IMR-90 (cell line): ENCODE results near the gene JCAD. TPM values are rescaled to one million over a fixed set of nuclear protein-coding genes. Genes with fewer than 3 reads are reported as not detected.
"Not testable (repeated sequence)": the region's sequence is repeated elsewhere in the genome, so short reads cannot be mapped to it uniquely, and the experiment has no call there.

Source experiments
- ATAC-seq: fragments of 200-7000 bp; cut with Tn5 transposase; 2 replicates; pipeline ENCODE4 v1.9.1; 2020; ENCODE audit warnings: low read depth, mild to moderate bottlenecking, moderate library complexity
- BruUV-seq: library from RNA; stranded (reverse); fragments of 400-500 nt; replicated peaks from 2 replicates; lab custom pipeline; 2021; lab: Mats Ljungman, UMichigan
- CTCF ChIA-PET: fragments of 300-600 bp; formaldehyde crosslinking; extraction: SDS; loops from one replicate; lab custom pipeline; 2021; ENCODE audit warnings: antibody characterized with exemption; lab: Yijun Ruan, JAX
- POLR2A ChIA-PET: fragments of 300-600 bp; sonication (Branson Sonifier 250); formaldehyde crosslinking; loops from one replicate; lab custom pipeline; 2022; ENCODE audit warnings: antibody characterized with exemption; ENCODE audit not compliant: unreplicated experiment; lab: Charles Lee
- DNase-seq: peaks from one replicate; pipeline ENCODE4 v3.0.0; 2013
- H2AFZ ChIP-seq: replicated peaks from 2 replicates; pipeline ENCODE3; 2013; ENCODE audit warnings: low read length, mild to moderate bottlenecking; ENCODE audit not compliant: poor library complexity
- H2AK5ac ChIP-seq: 2 replicates; pipeline ENCODE4 v1.6.1; 2013; ENCODE audit warnings: low read depth, low read length, inconsistent platforms
- H2AK9ac ChIP-seq: replicated peaks from 2 replicates; pipeline ENCODE3; 2013; ENCODE audit warnings: mild to moderate bottlenecking, low read depth, low read length, moderate library complexity; ENCODE audit not compliant: poor library complexity
- H2BK120ac ChIP-seq: 2 replicates; pipeline ENCODE4 v1.6.1; 2013; ENCODE audit warnings: low read depth, low read length, inconsistent platforms
- H2BK15ac ChIP-seq: 3 replicates; pipeline ENCODE4 v1.6.1; 2013; ENCODE audit warnings: low read depth, low read length, inconsistent platforms
- H2BK20ac ChIP-seq: 2 replicates; pipeline ENCODE4 v1.6.1; 2013; ENCODE audit warnings: low read depth, mild to moderate bottlenecking, inconsistent platforms, low read length, moderate library complexity
- H2BK5ac ChIP-seq: 2 replicates; pipeline ENCODE4 v1.6.1; 2013; ENCODE audit warnings: mild to moderate bottlenecking, low read depth, low read length, inconsistent platforms; ENCODE audit not compliant: poor library complexity, severe bottlenecking
- H3K14ac ChIP-seq: replicated peaks from 2 replicates; pipeline ENCODE4 v1.6.1; 2013; ENCODE audit warnings: low read depth, low read length, inconsistent platforms
- H3K18ac ChIP-seq: 2 replicates; pipeline ENCODE4 v1.6.1; 2013; ENCODE audit warnings: low read depth, low read length, control low read depth
- H3K23ac ChIP-seq: 2 replicates; pipeline ENCODE4 v1.6.1; 2013; ENCODE audit warnings: low read depth, low read length, inconsistent platforms
- H3K27ac ChIP-seq: 2 replicates; pipeline ENCODE4 v1.5.1; 2013; ENCODE audit warnings: mild to moderate bottlenecking, control low read depth, low read length; ENCODE audit not compliant: insufficient read depth
- H3K27me3 ChIP-seq: 2 replicates; pipeline ENCODE4 v1.6.1; 2013; ENCODE audit warnings: low read length; ENCODE audit not compliant: control insufficient read depth, insufficient read depth
- H3K36me3 ChIP-seq: 2 replicates; pipeline ENCODE4 v1.6.1; 2013; ENCODE audit warnings: low read length, mixed read lengths; ENCODE audit not compliant: control insufficient read depth, insufficient read depth
- H3K4ac ChIP-seq: 2 replicates; pipeline ENCODE4 v1.6.1; 2013; ENCODE audit warnings: low read depth, low read length, inconsistent platforms
- H3K4me1 ChIP-seq: 2 replicates; pipeline ENCODE4 v1.6.1; 2013; ENCODE audit warnings: low read length, mixed read lengths; ENCODE audit not compliant: control insufficient read depth, insufficient read depth
- H3K4me2 ChIP-seq: 2 replicates; pipeline ENCODE4 v1.6.1; 2013; ENCODE audit warnings: low read depth, mild to moderate bottlenecking, control low read depth, low read length, moderate library complexity
- H3K4me3 ChIP-seq: 2 replicates; pipeline ENCODE4 v1.5.1; 2013; ENCODE audit warnings: low read depth, mild to moderate bottlenecking, control low read depth, low read length, moderate library complexity; ENCODE audit not compliant: insufficient read depth
- H3K56ac ChIP-seq: 2 replicates; pipeline ENCODE4 v1.6.1; 2013; ENCODE audit warnings: low read length, inconsistent platforms; ENCODE audit not compliant: insufficient read depth; ENCODE audit errors: extremely low read depth
- H3K79me1 ChIP-seq, 2 experiments: 2 replicates each; pipeline ENCODE4 v1.6.1; 2013; ENCODE audit warnings: low read length in 2 of 2, inconsistent platforms in 1 of 2, low read depth in 1 of 2
- H3K9ac ChIP-seq: 2 replicates; pipeline ENCODE4 v1.6.1; 2013; ENCODE audit warnings: low read depth, low read length, control low read depth
- H3K9me1 ChIP-seq: 2 replicates; pipeline ENCODE4 v1.6.1; 2013; ENCODE audit warnings: low read length, inconsistent platforms; ENCODE audit not compliant: insufficient read depth
- H3K9me3 ChIP-seq: 2 replicates; pipeline ENCODE4 v1.6.1; 2013; ENCODE audit warnings: low read length; ENCODE audit not compliant: control insufficient read depth, insufficient read depth
- H4K20me1 ChIP-seq: 2 replicates; pipeline ENCODE4 v1.6.1; 2013; ENCODE audit warnings: low read length, inconsistent platforms; ENCODE audit not compliant: insufficient read depth
- H4K5ac ChIP-seq: 2 replicates; pipeline ENCODE4 v1.6.1; 2013; ENCODE audit warnings: mild to moderate bottlenecking, low read depth, low read length, control low read depth
- H4K8ac ChIP-seq, 2 experiments: 2 replicates each; pipeline ENCODE4 v1.6.1; 2013; ENCODE audit warnings: low read depth in 2 of 2, low read length in 2 of 2, control low read depth in 1 of 2, inconsistent platforms in 1 of 2
- H4K91ac ChIP-seq: 2 replicates; pipeline ENCODE4 v1.6.1; 2013; ENCODE audit warnings: low read depth, low read length, inconsistent platforms; ENCODE audit not compliant: insufficient read depth
- CEBPB ChIP-seq: IDR thresholded peaks from 2 replicates; pipeline ENCODE4 v1.6.1; 2012; ENCODE audit warnings: low read depth, low read length, improper control_type of control experiment
- MAFK ChIP-seq: IDR thresholded peaks from 2 replicates; pipeline ENCODE4 v1.6.1; 2012; ENCODE audit warnings: low read depth, low read length, improper control_type of control experiment
- WGBS, 2 experiments: methylation state at CpG; one replicate each; pipeline versions ENCODE4 v1.1.5 to v1.1.7; 2013; ENCODE audit warnings: missing lambda C conversion rate in 2 of 2; ENCODE audit not compliant: insufficient read length in 1 of 2; ENCODE audit errors: extremely low coverage in 2 of 2; 5-methylcytosine and 5-hydroxymethylcytosine counted together
- dilution Hi-C: fragments of 300-500 bp; cut with HindIII; formaldehyde crosslinking; loops from one replicate; pipeline ENCODE4 v1.14.3; 2018; ENCODE audit warnings: low sequenced_read_pairs; ENCODE audit not compliant: unreplicated experiment
- in situ Hi-C: fragments of 300-500 bp; cut with MboI; formaldehyde crosslinking; loops from 3 replicates; pipeline ENCODE4 v1.14.3; 2019; ENCODE audit warnings: low sequenced_read_pairs, inconsistent platforms, mixed read lengths
- intact Hi-C: fragments of 100-400 bp; cut with micrococcal nuclease; formaldehyde crosslinking; loops from 2 replicates; pipeline ENCODE4 v1.10.0; 2022
- polyA plus RNA-seq, 3 experiments: library from polyadenylated mRNA; depleted of rRNA; stranded (reverse); fragments of >200 nt; gene quantifications; 2 replicates each; pipeline ENCODE4 v1.2.3, GENCODE V29; 2012; ENCODE audit warnings: low replicate concordance in 1 of 3
- total RNA-seq: library from RNA; depleted of rRNA; stranded (reverse); fragments of >200 nt; gene quantifications from 2 replicates; pipeline ENCODE4 v1.2.3, GENCODE V29; 2012

The JCAD gene
- total and polyA plus RNA-seq, 2 of the 4 experiments (the other 2 are of a cell fraction): 15.9 to 16.8 TPM

GRCh38 chr10:30103595-30104320 is 44.4 kb upstream of the JCAD start:
- no peak overlapping the region for H2BK120ac ChIP-seq
- dilution Hi-C loops (no loop called here), intact Hi-C loops (no loop called here), in situ Hi-C loops (no loop called here)
- H2AFZ ChIP-seq: no peak overlapping the region
- no peak for DNase-seq
- H2AK5ac ChIP-seq: no peak overlapping the region
- ChIA-PET CTCF (no interaction called here), POLR2A (no interaction called here)
- H3K9me3 ChIP-seq: no peaks in the 10 kb centered on the region
- no peaks in the 10 kb centered on the region for H3K4me1 ChIP-seq
- no peaks in the 10 kb centered on the region for H3K36me3 ChIP-seq
- 0 out of 2 replicates have a peak, but pooled peaks cover 3% of the 10 kb centered on the region for H3K9me1 ChIP-seq
- no peak overlapping the region for H2BK5ac ChIP-seq
- no peak overlapping the region for H3K18ac ChIP-seq
- no peak overlapping the region for H3K4ac ChIP-seq
- H3K56ac ChIP-seq: no peak overlapping the region
- H4K20me1 ChIP-seq: no peaks in the 10 kb centered on the region
- no peak overlapping the region for H3K14ac ChIP-seq
- H4K91ac ChIP-seq: no peak overlapping the region
- H4K8ac ChIP-seq: no peak overlapping the region
- no peak overlapping the region for H3K23ac ChIP-seq
- H3K4me2 ChIP-seq: no peak overlapping the region
- no peak overlapping the region for H3K9ac ChIP-seq
- no peak overlapping the region for H2AK9ac ChIP-seq
- H3K4me3 ChIP-seq: no peak overlapping the region
- no peak overlapping the region for H2BK15ac ChIP-seq
- H2BK20ac ChIP-seq: no peak overlapping the region
- H3K79me1 ChIP-seq: no peaks in the 10 kb centered on the region
- TF ChIP-seq MAFK (no peak), CEBPB (peak; percentile 46; the same call in 1 of the 2 replicates)
- H3K27ac ChIP-seq: no peak overlapping the region
- WGBS, 2 experiments: no CpG with 5 or more reads among the region's 7 CpGs
- H3K27me3 ChIP-seq: peaks cover 5% of the 10 kb centered on the region; the same call in 1 of the 2 replicates
- no peak overlapping the region for H4K5ac ChIP-seq
- no peak for ATAC-seq
- BruUV-seq: no TSS peak

GRCh38 chr10:30099706-30100105 is 40.3 kb upstream of the JCAD start:
- H3K4me2 ChIP-seq, H3K27me3 ChIP-seq, H2AK9ac ChIP-seq, H2BK5ac ChIP-seq, H4K20me1 ChIP-seq, H3K4me3 ChIP-seq, H3K9ac ChIP-seq, H3K79me1 ChIP-seq, H3K4ac ChIP-seq, H4K5ac ChIP-seq, H4K8ac ChIP-seq, H3K18ac ChIP-seq, H2AFZ ChIP-seq, CTCF ChIA-PET, intact Hi-C loops, H3K56ac ChIP-seq, H3K14ac ChIP-seq, POLR2A ChIA-PET, in situ Hi-C loops, H3K9me1 ChIP-seq, H3K9me3 ChIP-seq, ATAC-seq, H3K27ac ChIP-seq, H3K36me3 ChIP-seq, DNase-seq, dilution Hi-C loops, H3K23ac ChIP-seq, H4K91ac ChIP-seq, H2AK5ac ChIP-seq, H2BK120ac ChIP-seq, H2BK15ac ChIP-seq, H3K4me1 ChIP-seq, BruUV-seq: not testable (repeated sequence)
- WGBS, 2 experiments: 85% methylated on average over 4 of the region's 7 CpGs; no CpG with 5 or more reads in 1 of the 2 experiments
- H2BK20ac ChIP-seq: peak overlapping the region; percentile 10; the same call in 1 of the 2 replicates
